Lower lobe of right lung (tissue), 2 donors: Measurements from ENCODE around the gene TMCO1. TPM values are rescaled to one million over a fixed set of nuclear protein-coding genes. Genes with fewer than 3 reads are reported as not detected.

Source experiments
- ATAC-seq, 2 donors: fragments of 200-7000 bp; cut with Tn5 transposase; one replicate each; pipeline ENCODE4 v1.9.1; 2020 to 2022; ENCODE audit warnings: mild to moderate bottlenecking in 2 of 2, moderate library complexity in 2 of 2
- DNase-seq: peaks from one replicate; pipeline ENCODE4 v3.0.0-alpha.2; 2020
- H3K27ac ChIP-seq: fragments of 200-600 bp; one replicate; pipeline ENCODE4 v1.8.0; 2022
- H3K27me3 ChIP-seq: fragments of 200-600 bp; one replicate; pipeline ENCODE4 v1.8.0; 2022; ENCODE audit warnings: low read depth
- H3K36me3 ChIP-seq: fragments of 200-600 bp; one replicate; pipeline ENCODE4 v1.8.0; 2022; ENCODE audit warnings: mild to moderate bottlenecking
- H3K4me1 ChIP-seq: fragments of 200-600 bp; one replicate; pipeline ENCODE4 v1.8.0; 2022
- H3K4me3 ChIP-seq: fragments of 200-600 bp; one replicate; pipeline ENCODE4 v1.8.0; 2022; ENCODE audit warnings: mild to moderate bottlenecking
- H3K9me3 ChIP-seq: fragments of 200-600 bp; one replicate; pipeline ENCODE4 v1.8.0; 2022
- intact Hi-C: fragments of 100-400 bp; cut with DNase I; formaldehyde crosslinking; loops from one replicate; pipeline ENCODE4 v1.11.0; 2022
- total RNA-seq: library from RNA; stranded (reverse); fragmentation: NEBNext Ultra II Directional; extraction: Animal tissue kit (Norgen Biotek cat#: 25700); gene quantifications from one replicate; pipeline ENCODE4 v1.2.1, GENCODE V29; 2021
- TF ChIP-seq, protein P1 (sequence below): fragments of 200-600 bp; IDR thresholded peaks from one replicate; pipeline ENCODE4 v1.8.0; 2022; ENCODE audit warnings: antibody characterized with exemption, mild to moderate bottlenecking
- donor health status: DM: no; HTN: yes; CAD: no; lungs with severe emphysema.

TMCO1 gene
- total RNA-seq, 1 donor from 2014 or later = 76.3 TPM

DNA sequence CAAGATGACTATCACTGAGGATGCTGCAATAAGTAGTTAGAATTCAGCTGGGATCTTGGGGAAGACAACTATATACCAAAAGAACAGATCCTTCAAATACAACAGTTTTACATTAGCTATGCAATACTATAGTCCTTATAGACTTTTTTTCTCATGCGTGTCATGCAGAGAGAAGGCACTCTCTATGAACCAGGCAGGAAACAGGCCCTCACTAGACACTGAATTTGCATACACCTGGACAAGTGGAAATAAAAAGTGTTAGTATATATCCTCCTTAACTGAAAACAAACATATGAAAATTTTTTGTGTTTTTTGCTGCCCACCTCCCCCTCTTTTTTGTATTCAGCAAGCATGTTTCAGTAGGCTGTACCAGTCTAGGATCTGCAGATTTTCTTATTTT is 29.9 kb downstream of the TMCO1 start:
- Histone ChIP-seq H3K4me3 (no peak overlapping the region), H3K36me3 (peaks cover 73% of the 10 kb centered on the region), H3K9me3 (no peaks in the 10 kb centered on the region), H3K27ac (no peak overlapping the region), H3K27me3 (no peaks in the 10 kb centered on the region), H3K4me1 (peaks cover 11% of the 10 kb centered on the region)
- TF ChIP-seq, protein P1, sequence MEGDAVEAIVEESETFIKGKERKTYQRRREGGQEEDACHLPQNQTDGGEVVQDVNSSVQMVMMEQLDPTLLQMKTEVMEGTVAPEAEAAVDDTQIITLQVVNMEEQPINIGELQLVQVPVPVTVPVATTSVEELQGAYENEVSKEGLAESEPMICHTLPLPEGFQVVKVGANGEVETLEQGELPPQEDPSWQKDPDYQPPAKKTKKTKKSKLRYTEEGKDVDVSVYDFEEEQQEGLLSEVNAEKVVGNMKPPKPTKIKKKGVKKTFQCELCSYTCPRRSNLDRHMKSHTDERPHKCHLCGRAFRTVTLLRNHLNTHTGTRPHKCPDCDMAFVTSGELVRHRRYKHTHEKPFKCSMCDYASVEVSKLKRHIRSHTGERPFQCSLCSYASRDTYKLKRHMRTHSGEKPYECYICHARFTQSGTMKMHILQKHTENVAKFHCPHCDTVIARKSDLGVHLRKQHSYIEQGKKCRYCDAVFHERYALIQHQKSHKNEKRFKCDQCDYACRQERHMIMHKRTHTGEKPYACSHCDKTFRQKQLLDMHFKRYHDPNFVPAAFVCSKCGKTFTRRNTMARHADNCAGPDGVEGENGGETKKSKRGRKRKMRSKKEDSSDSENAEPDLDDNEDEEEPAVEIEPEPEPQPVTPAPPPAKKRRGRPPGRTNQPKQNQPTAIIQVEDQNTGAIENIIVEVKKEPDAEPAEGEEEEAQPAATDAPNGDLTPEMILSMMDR = no peak
- intact Hi-C loops = no loop called here
- DNase-seq = no peak
- no peak for ATAC-seq

DNA sequence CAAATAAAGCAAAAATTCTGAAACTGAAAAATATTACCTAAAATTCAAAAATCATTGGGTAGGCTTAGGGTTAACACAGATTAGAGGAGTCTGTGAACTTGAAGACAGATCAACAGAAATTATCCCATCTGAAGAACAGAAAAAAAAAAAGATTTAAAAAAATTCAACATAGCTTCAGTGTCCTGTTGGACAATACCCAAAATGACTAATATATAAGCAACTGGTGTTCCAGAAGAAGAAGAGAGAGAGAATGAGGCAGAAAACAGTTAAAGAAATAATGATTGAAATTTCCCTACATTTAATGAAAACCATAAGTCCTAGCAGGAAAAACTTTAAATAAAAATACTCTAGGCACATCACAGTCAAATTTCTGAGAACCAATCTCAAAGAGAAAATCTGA is 31.5 kb downstream of the TMCO1 start:
- DNase-seq (no peak), ATAC-seq (no peak)
- Histone ChIP-seq H3K36me3 (peaks cover 65% of the 10 kb centered on the region), H3K9me3 (no peaks in the 10 kb centered on the region), H3K4me1 (peaks cover 11% of the 10 kb centered on the region), H3K27ac (no peak overlapping the region), H3K27me3 (no peaks in the 10 kb centered on the region), H3K4me3 (no peak overlapping the region)
- TF ChIP-seq, protein P1 = no peak
- intact Hi-C loops = no loop called here

DNA sequence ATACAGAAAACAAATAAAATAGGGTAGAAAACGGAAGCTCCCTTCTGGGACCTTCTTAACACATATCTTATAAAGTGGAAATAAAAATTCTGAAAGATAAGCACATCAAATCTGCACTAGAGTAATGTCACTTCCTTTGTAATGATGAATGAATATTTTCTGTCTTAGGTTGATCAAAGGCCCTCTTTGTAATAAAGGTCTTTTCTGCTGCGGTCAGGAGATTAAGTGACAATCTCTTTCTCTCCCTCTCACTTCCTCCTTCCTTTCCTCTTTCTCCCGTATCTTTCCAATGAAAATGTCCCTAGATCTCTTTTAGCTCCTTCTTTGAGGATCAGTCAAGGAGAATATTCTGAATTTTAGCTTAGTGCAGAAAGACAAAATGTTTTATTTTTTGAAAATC is 33.8 kb downstream of the TMCO1 start:
- intact Hi-C loops = no loop called here
- Histone ChIP-seq H3K4me1 (peaks cover 11% of the 10 kb centered on the region), H3K9me3 (no peaks in the 10 kb centered on the region), H3K27me3 (no peaks in the 10 kb centered on the region), H3K36me3 (peaks cover 61% of the 10 kb centered on the region), H3K27ac (no peak overlapping the region), H3K4me3 (no peak overlapping the region)
- DNase-seq = no peak
- ATAC-seq = no peak
- TF ChIP-seq, protein P1 = no peak

DNA sequence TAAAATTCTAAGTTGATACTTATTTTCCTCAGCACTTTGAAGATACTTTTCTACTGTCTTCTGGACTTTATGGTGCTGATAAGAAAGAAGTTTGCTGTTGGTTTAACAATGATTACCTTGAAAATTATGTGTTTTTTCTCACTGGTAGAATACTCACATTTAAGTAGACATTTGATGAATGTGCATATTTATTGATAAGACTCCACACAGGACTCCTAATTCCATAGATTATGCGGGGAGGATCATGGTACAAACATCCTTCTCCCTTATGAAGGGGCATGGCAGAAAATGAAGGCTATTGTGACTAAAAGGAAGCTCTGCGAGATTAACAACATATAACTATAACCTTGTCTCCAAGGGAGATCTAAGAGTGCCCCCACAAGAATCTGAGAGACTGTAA is 41.8 kb downstream of the TMCO1 start:
- H3K4me1 ChIP-seq = no peaks in the 10 kb centered on the region
- no peaks in the 10 kb centered on the region for H3K9me3 ChIP-seq
- DNase-seq = no peak
- no peak overlapping the region for H3K27ac ChIP-seq
- peaks cover 57% of the 10 kb centered on the region for H3K36me3 ChIP-seq
- no peak for ATAC-seq
- H3K4me3 ChIP-seq = no peak overlapping the region
- H3K27me3 ChIP-seq = no peaks in the 10 kb centered on the region
- TF ChIP-seq, protein P1 = no peak
- intact Hi-C loops = no loop called here

DNA sequence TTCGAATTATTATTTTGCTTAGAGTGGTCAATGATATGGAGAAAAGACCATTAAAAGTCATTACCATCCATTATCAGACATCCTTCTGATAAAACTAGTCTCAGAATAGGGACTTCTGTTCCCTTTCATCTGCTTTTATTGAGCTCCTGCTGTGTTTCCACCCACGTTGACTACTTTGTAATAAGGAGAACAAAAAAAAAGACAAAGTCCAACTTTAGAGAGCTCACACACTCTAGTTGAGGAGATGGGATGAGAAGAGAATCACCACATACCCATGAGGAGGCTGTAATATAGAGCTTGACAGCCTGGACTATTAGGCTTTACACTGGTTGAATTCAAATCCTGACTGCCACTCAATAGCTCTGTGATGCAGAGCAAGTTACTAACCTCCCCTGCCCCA is 42.5 kb downstream of the TMCO1 start:
- no peaks in the 10 kb centered on the region for H3K27me3 ChIP-seq
- H3K36me3 ChIP-seq = peaks cover 51% of the 10 kb centered on the region
- intact Hi-C loops = no loop called here
- no peak overlapping the region for H3K4me3 ChIP-seq
- no peaks in the 10 kb centered on the region for H3K4me1 ChIP-seq
- no peak overlapping the region for H3K27ac ChIP-seq
- ATAC-seq (no peak), DNase-seq (no peak)
- no peaks in the 10 kb centered on the region for H3K9me3 ChIP-seq
- TF ChIP-seq, protein P1 = no peak
